Liver (tissue), 9 donors: ENCODE measurements around the gene RNF181. TPM values are rescaled to one million over a fixed set of nuclear protein-coding genes. Genes with fewer than 3 reads are reported as not detected.
A peak's percentile ranks its signal among the peaks of the same experiment; 100 is the strongest.

Source experiments
- DNase-seq: peaks from one replicate; pipeline ENCODE4 v3.0.0-alpha.2; 2017; ENCODE audit warnings: low spot score
- H3K27ac ChIP-seq, 2 donors: one replicate each; pipeline ENCODE4 v1.7.0; 2013; ENCODE audit warnings: inconsistent platforms in 2 of 2, low read length in 2 of 2, control low read depth in 1 of 2, low read depth in 1 of 2, mild to moderate bottlenecking in 1 of 2
- H3K27me3 ChIP-seq, 4 donors: one replicate each; pipeline versions ENCODE4 v1.6.1 to v1.7.0; 2013; ENCODE audit warnings: low read length in 3 of 4, inconsistent platforms in 1 of 4, mild to moderate bottlenecking in 1 of 4, moderate library complexity in 1 of 4; ENCODE audit not compliant: control insufficient read depth in 4 of 4, insufficient read depth in 4 of 4
- H3K36me3 ChIP-seq, 4 donors: one replicate each; pipeline versions ENCODE4 v1.6.1 to v1.7.0; 2013; ENCODE audit warnings: low read length in 3 of 4, mild to moderate bottlenecking in 3 of 4, low read depth in 1 of 4, moderate library complexity in 1 of 4; ENCODE audit not compliant: control insufficient read depth in 4 of 4, insufficient read depth in 3 of 4
- H3K4me1 ChIP-seq, 4 donors: one replicate each; pipeline versions ENCODE4 v1.6.1 to v1.7.0; 2013; ENCODE audit warnings: low read length in 3 of 4, mild to moderate bottlenecking in 3 of 4, moderate library complexity in 1 of 4; ENCODE audit not compliant: control insufficient read depth in 4 of 4, insufficient read depth in 4 of 4
- H3K4me3 ChIP-seq, 3 donors: one replicate each; pipeline versions ENCODE4 v1.6.1 to v1.7.0; 2013; ENCODE audit warnings: low read length in 3 of 3, control low read depth in 1 of 3, low read depth in 1 of 3, mild to moderate bottlenecking in 1 of 3
- H3K9ac ChIP-seq, 2 donors: one replicate each; pipeline ENCODE4 v1.7.0; 2013; ENCODE audit warnings: low read length in 2 of 2, mild to moderate bottlenecking in 2 of 2, moderate library complexity in 2 of 2, control low read depth in 1 of 2, low read depth in 1 of 2
- H3K9me3 ChIP-seq, 4 donors: one replicate each; pipeline versions ENCODE4 v1.6.1 to v1.7.0; 2013; ENCODE audit warnings: low read length in 3 of 4; ENCODE audit not compliant: control insufficient read depth in 4 of 4
- CTCF ChIP-seq: fragments of 150-350 bp; IDR thresholded peaks from 2 replicates; pipeline ENCODE4 v1.5.1; 2017; ENCODE audit warnings: improper control_type of control experiment, low read depth, low read length; ENCODE audit not compliant: missing input control
- EGR1 ChIP-seq, 2 donors: IDR thresholded peaks; 2 replicates each; pipeline ENCODE4 v1.6.1; 2016 to 2018; ENCODE audit warnings: antibody characterized with exemption in 2 of 2, low read depth in 2 of 2
- FOXA1 ChIP-seq: IDR thresholded peaks from 2 replicates; pipeline ENCODE4 v1.6.1; 2016; ENCODE audit warnings: antibody characterized with exemption
- GABPA ChIP-seq, 2 donors: IDR thresholded peaks in 1 of 2; conservative IDR thresholded peaks in 1 of 2; 2 replicates each; pipeline ENCODE4 v1.6.1; 2016; ENCODE audit warnings: antibody characterized with exemption in 2 of 2, mild to moderate bottlenecking in 1 of 2, moderate library complexity in 1 of 2
- HNF4A ChIP-seq, 2 donors: conservative IDR thresholded peaks; 2 replicates each; pipeline ENCODE4 v1.6.1; 2016; ENCODE audit warnings: antibody characterized with exemption in 2 of 2, mild to moderate bottlenecking in 2 of 2
- HNF4G ChIP-seq: IDR thresholded peaks from 2 replicates; pipeline ENCODE4 v1.6.1; 2016; ENCODE audit warnings: antibody characterized with exemption
- JUND ChIP-seq, 2 donors: IDR thresholded peaks; 2 replicates each; pipeline ENCODE4 v1.6.1; 2016; ENCODE audit warnings: antibody characterized with exemption in 2 of 2
- MAX ChIP-seq: IDR thresholded peaks from 2 replicates; pipeline ENCODE4 v1.6.1; 2016; ENCODE audit warnings: antibody characterized with exemption
- NR2F2 ChIP-seq: IDR thresholded peaks from 2 replicates; pipeline ENCODE4 v1.6.1; 2016; ENCODE audit warnings: antibody characterized with exemption
- RAD21 ChIP-seq, 2 donors: IDR thresholded peaks; 2 replicates each; pipeline ENCODE4 v1.6.1; 2016; ENCODE audit warnings: antibody characterized with exemption in 2 of 2, mild to moderate bottlenecking in 2 of 2
- RXRA ChIP-seq, 2 donors: IDR thresholded peaks; 2 replicates each; pipeline ENCODE4 v1.6.1; 2017 to 2018; ENCODE audit warnings: antibody characterized with exemption in 2 of 2, mild to moderate bottlenecking in 1 of 2
- SP1 ChIP-seq: IDR thresholded peaks from 2 replicates; pipeline ENCODE4 v1.6.1; 2018; ENCODE audit warnings: antibody characterized with exemption, mild to moderate bottlenecking
- TAF1 ChIP-seq: conservative IDR thresholded peaks from 2 replicates; pipeline ENCODE4 v1.6.1; 2016; ENCODE audit warnings: antibody characterized with exemption, mild to moderate bottlenecking
- YY1 ChIP-seq: IDR thresholded peaks from 2 replicates; pipeline ENCODE4 v1.6.1; 2016; ENCODE audit warnings: antibody characterized with exemption, mild to moderate bottlenecking
- ZBTB33 ChIP-seq: IDR thresholded peaks from 2 replicates; pipeline ENCODE4 v1.6.1; 2016; ENCODE audit warnings: antibody characterized with exemption
- WGBS: extraction: QIAGEN DNeasy Blood & Tissue Kit; methylation state at CpG from one replicate; pipeline ENCODE4 v1.1.7; 2013; 5-methylcytosine and 5-hydroxymethylcytosine counted together
- polyA plus RNA-seq, 2 donors: library from polyadenylated mRNA; stranded (reverse) in 1 of 2; unstranded in 1 of 2; fragments of 200-250 nt in 1 of 2; fragments of >200 nt in 1 of 2; fragmentation: Nextera tagmentation in 1 of 2; extraction: Ambion mirVana in 1 of 2; gene quantifications; one replicate each; pipeline versions ENCODE4 v1.2.1 to v1.2.3, GENCODE V29; 2013 to 2015
- total RNA-seq, 2 donors: library from RNA; depleted of rRNA; stranded (reverse); fragments of >200 nt; gene quantifications; one replicate each; pipeline ENCODE4 v1.2.3, GENCODE V29; 2014
- TF ChIP-seq, protein P1 (sequence below): IDR thresholded peaks from 2 replicates; pipeline ENCODE4 v1.6.1; 2016; ENCODE audit warnings: antibody characterized with exemption
- TF ChIP-seq, protein P2 (sequence below): IDR thresholded peaks from 2 replicates; pipeline ENCODE4 v1.6.1; 2016; ENCODE audit warnings: antibody characterized with exemption, mild to moderate bottlenecking
- donor health status: healthy.
- donor health status: healthy.
- donor health status: healthy.
- donor health status: healthy.
- donor health status: healthy.

RNF181 gene
- total and polyA plus RNA-seq, 4 donors = 101 to 195 (median 114) TPM

- TF ChIP-seq MAX (no peak), EGR1 (IDR thresholded peaks at IDR 0.05; ENCODE audit: low read depth in 2 of 2) (no peak), GABPA (IDR thresholded peaks at IDR 0.05 in 1 of 2, conservative IDR thresholded peaks at IDR 0.05 in 1 of 2) (no peak), FOXA1 (no peak), RXRA (IDR thresholded peaks at IDR 0.05) (no peak), SP1 (no peak)
- TF ChIP-seq, protein P1, sequence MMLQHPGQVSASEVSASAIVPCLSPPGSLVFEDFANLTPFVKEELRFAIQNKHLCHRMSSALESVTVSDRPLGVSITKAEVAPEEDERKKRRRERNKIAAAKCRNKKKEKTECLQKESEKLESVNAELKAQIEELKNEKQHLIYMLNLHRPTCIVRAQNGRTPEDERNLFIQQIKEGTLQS = no peak
Measured at GRCh38 chr2:85582492-85582891, 13.1 kb upstream of the RNF181 start (continued).

GRCh38 chr2:85583667-85584353, 11.7 kb upstream of the RNF181 start:
- H3K9ac ChIP-seq = peak overlapping the region in 1 of 2 donors; percentile 3
- no peak for DNase-seq
- WGBS = 29% methylated on average over 16 of the region's 16 CpGs
- H3K4me1 ChIP-seq = peaks cover 12 to 34% (median 22%) of the 10 kb centered on the region in 4 donors
- H3K4me3 ChIP-seq = peak overlapping the region; percentile 27 to 71 (median 70)
- peaks cover 0 to 7% (median 2%) of the 10 kb centered on the region in 4 donors for H3K36me3 ChIP-seq
- no peaks in the 10 kb centered on the region for H3K27me3 ChIP-seq
- peak overlapping the region; percentile 85 to 89 for H3K27ac ChIP-seq
- TF ChIP-seq SP1 = peak; percentile 51
- TF ChIP-seq GABPA (IDR thresholded peaks at IDR 0.05 in 1 of 2, conservative IDR thresholded peaks at IDR 0.05 in 1 of 2) = no peak
- TF ChIP-seq RAD21 (IDR thresholded peaks at IDR 0.05) = no peak
- no peak for TF ChIP-seq TAF1
- TF ChIP-seq EGR1 (IDR thresholded peaks at IDR 0.05; ENCODE audit: low read depth in 2 of 2) = no peak
- TF ChIP-seq MAX = no peak
- no peak for TF ChIP-seq HNF4G
- no peak for TF ChIP-seq JUND (IDR thresholded peaks at IDR 0.05)
- TF ChIP-seq NR2F2 = no peak
- TF ChIP-seq ZBTB33 = no peak
- TF ChIP-seq, protein P2, sequence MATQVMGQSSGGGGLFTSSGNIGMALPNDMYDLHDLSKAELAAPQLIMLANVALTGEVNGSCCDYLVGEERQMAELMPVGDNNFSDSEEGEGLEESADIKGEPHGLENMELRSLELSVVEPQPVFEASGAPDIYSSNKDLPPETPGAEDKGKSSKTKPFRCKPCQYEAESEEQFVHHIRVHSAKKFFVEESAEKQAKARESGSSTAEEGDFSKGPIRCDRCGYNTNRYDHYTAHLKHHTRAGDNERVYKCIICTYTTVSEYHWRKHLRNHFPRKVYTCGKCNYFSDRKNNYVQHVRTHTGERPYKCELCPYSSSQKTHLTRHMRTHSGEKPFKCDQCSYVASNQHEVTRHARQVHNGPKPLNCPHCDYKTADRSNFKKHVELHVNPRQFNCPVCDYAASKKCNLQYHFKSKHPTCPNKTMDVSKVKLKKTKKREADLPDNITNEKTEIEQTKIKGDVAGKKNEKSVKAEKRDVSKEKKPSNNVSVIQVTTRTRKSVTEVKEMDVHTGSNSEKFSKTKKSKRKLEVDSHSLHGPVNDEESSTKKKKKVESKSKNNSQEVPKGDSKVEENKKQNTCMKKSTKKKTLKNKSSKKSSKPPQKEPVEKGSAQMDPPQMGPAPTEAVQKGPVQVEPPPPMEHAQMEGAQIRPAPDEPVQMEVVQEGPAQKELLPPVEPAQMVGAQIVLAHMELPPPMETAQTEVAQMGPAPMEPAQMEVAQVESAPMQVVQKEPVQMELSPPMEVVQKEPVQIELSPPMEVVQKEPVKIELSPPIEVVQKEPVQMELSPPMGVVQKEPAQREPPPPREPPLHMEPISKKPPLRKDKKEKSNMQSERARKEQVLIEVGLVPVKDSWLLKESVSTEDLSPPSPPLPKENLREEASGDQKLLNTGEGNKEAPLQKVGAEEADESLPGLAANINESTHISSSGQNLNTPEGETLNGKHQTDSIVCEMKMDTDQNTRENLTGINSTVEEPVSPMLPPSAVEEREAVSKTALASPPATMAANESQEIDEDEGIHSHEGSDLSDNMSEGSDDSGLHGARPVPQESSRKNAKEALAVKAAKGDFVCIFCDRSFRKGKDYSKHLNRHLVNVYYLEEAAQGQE = no peak
- no peak for TF ChIP-seq CTCF
- TF ChIP-seq HNF4A (conservative IDR thresholded peaks at IDR 0.05) = peak; percentile 24 to 26
- TF ChIP-seq RXRA (IDR thresholded peaks at IDR 0.05) = peak in 1 of 2 donors; percentile 18
- no peak for TF ChIP-seq YY1
- H3K9me3 ChIP-seq = no peaks in the 10 kb centered on the region
